Transverse colon (tissue), 4 donors: ENCODE data around the gene SCRT2.

Experiments used
- CTCF ChIP-seq, 5 experiments: fragments of 200-600 bp in 3 of 5; fragments of 450-650 bp in 2 of 5; sonication (generic) in 3 of 5; IDR thresholded peaks; 1 replicate in 2 of 5; 2 replicates in 3 of 5; pipeline ENCODE4 v1.5.1; 2016 to 2017; ENCODE audit warnings: antibody characterized with exemption in 5 of 5, inconsistent platforms in 3 of 5, mild to moderate bottlenecking in 2 of 5, moderate library complexity in 1 of 5
- EP300 ChIP-seq: sonication (generic); formaldehyde crosslinking; IDR thresholded peaks from one replicate; pipeline ENCODE4 v1.6.1; 2017; ENCODE audit warnings: antibody characterized with exemption, low read depth
- POLR2A ChIP-seq: fragments of 450-650 bp; IDR thresholded peaks from one replicate; pipeline ENCODE4 v1.6.1; 2016; ENCODE audit warnings: antibody characterized with exemption, mild to moderate bottlenecking, moderate library complexity
- POLR2AphosphoS5 ChIP-seq, 3 donors: sonication (generic); formaldehyde crosslinking; IDR thresholded peaks; one replicate each; pipeline ENCODE4 v1.6.1; 2016; ENCODE audit warnings: antibody characterized with exemption in 3 of 3

DNA sequence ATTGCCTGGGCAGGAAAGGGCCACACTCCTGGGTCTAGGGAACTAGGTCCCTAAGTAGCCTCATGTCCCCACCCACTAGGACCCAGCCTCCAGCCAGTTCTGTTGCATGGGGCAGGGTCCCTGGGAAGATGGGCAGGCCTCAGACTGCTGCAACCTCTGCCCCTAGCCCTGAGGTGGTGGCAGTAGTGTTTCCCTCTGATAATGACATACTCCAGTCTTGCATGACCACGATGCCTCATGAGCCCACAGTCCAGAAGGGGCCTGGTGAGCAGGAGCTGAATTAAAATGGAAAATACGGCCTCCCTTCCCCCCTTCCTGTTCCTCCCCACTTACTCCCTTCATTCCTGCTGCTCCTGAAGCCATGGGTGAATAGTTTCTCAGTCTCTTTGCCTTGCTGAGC lies 36.0 kb upstream of the SCRT2 start:
- TF ChIP-seq CTCF (IDR thresholded peaks at IDR 0.05) (no peak), POLR2AphosphoS5 (IDR thresholded peaks at IDR 0.05) (no peak), POLR2A (no peak), EP300 (no peak)
